Chondrocyte (in vitro differentiated cells): Measurements from ENCODE around the gene C3orf70. TPM values are rescaled to one million over a fixed set of nuclear protein-coding genes. Genes with fewer than 3 reads are reported as not detected.

Source experiments
- DNase-seq: peaks from one replicate; pipeline ENCODE4 v3.0.0; 2021; ENCODE audit warnings: mixed read lengths, low spot score
- H3K27ac Mint-ChIP-seq: one replicate; pipeline ENCODE4 v1.8.0; 2021; ENCODE audit warnings: mild to moderate bottlenecking, moderate library complexity, mixed read lengths; ENCODE audit not compliant: unreplicated experiment
- H3K27me3 Mint-ChIP-seq: 2 replicates; pipeline ENCODE4 v1.8.0; 2021; ENCODE audit warnings: low read depth, mixed read lengths
- H3K36me3 Mint-ChIP-seq: 2 replicates; pipeline ENCODE4 v1.8.0; 2021; ENCODE audit warnings: low read depth, mixed read lengths
- H3K4me1 Mint-ChIP-seq: 2 replicates; pipeline ENCODE4 v1.8.0; 2021; ENCODE audit warnings: low read depth, mild to moderate bottlenecking, mixed read lengths
- H3K4me3 Mint-ChIP-seq: one replicate; pipeline ENCODE4 v1.8.0; 2021; ENCODE audit warnings: mild to moderate bottlenecking, moderate library complexity, mixed read lengths; ENCODE audit not compliant: unreplicated experiment
- H3K9me3 Mint-ChIP-seq: 2 replicates; pipeline ENCODE4 v1.8.0; 2021; ENCODE audit warnings: low read depth, mixed read lengths
- total RNA-seq: library from RNA; stranded (reverse); gene quantifications from 3 replicates; pipeline ENCODE4 v1.2.1, GENCODE V29; 2021
- TF ChIP-seq, protein P1 (sequence below): fragments of 200-600 bp; sonication (generic); IDR thresholded peaks from 2 replicates; pipeline ENCODE4 v1.5.0; 2021; ENCODE audit warnings: antibody characterized with exemption, mild to moderate bottlenecking, moderate library complexity

Gene C3orf70
- total RNA-seq, 1 donor from 2014 or later: 27.7 TPM

DNA sequence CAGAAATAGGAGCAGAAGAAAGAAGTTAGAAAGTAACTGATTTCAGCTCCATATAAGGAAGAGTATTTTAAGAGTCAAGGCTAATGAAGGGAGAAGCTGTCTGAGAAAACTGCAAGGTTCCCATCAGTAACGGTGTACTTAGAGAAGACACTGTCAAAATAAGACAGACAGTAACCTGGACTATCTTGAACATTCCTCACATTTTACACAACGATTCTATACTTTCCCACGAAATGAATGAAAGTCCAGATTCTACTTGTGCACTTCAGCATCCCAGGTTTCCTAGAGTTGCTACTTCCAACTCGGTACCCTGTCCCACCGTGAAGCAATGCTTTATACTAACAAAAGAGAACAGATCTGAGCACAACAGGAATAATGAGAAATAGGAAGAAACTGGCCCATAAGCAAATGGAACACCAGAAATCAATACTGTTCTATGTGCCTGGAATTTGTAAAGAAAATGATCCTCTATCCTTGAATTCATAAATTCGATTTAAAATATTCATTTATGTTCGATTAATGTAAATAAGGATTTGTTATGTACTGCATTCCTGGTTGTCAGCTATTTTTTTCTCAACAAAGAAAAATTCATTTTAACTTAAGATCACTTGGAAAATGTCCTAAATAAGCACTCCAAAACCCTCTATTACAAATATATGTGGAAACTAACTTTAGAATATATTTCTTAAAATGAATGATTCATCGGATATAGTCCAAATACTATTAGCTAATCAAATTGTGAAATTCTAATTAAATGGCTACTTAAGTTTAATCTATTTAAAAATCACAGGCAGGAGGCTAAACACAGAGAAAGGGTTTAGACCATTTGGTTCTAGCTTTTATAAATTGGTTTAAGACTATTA lies 1.5 kb downstream of the C3orf70 start:
- peak overlapping the region; percentile 93 for H3K4me3 Mint-ChIP-seq
- no peaks in the 10 kb centered on the region for H3K27me3 Mint-ChIP-seq
- TF ChIP-seq, protein P1, sequence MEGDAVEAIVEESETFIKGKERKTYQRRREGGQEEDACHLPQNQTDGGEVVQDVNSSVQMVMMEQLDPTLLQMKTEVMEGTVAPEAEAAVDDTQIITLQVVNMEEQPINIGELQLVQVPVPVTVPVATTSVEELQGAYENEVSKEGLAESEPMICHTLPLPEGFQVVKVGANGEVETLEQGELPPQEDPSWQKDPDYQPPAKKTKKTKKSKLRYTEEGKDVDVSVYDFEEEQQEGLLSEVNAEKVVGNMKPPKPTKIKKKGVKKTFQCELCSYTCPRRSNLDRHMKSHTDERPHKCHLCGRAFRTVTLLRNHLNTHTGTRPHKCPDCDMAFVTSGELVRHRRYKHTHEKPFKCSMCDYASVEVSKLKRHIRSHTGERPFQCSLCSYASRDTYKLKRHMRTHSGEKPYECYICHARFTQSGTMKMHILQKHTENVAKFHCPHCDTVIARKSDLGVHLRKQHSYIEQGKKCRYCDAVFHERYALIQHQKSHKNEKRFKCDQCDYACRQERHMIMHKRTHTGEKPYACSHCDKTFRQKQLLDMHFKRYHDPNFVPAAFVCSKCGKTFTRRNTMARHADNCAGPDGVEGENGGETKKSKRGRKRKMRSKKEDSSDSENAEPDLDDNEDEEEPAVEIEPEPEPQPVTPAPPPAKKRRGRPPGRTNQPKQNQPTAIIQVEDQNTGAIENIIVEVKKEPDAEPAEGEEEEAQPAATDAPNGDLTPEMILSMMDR: no peak
- no peaks in the 10 kb centered on the region for H3K36me3 Mint-ChIP-seq
- peaks cover 22% of the 10 kb centered on the region for H3K4me1 Mint-ChIP-seq
- DNase-seq: no peak
- H3K9me3 Mint-ChIP-seq: no peaks in the 10 kb centered on the region
- H3K27ac Mint-ChIP-seq: peak overlapping the region; percentile 42

DNA sequence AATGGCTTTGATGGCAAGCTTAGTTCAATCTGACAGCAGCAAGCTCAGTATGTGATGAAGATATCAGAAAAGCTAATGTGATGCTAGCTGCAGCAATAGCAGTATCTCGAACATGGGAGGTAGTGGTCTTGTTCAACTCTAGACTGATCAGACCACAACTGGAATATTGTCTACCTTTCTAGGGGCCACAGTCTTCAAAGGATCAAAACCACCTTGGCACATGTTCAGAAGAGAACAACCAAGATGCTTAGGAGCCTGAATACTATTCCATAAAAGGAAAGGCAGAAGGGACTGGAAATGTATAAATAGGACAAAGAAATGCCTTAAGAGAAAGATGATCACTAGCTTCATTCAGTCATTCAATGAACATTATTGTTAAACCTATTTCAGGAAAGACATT lies 2.3 kb downstream of the C3orf70 start:
- TF ChIP-seq, protein P1: no peak
- peaks cover 25% of the 10 kb centered on the region for H3K4me1 Mint-ChIP-seq
- no peaks in the 10 kb centered on the region for H3K27me3 Mint-ChIP-seq
- no peaks in the 10 kb centered on the region for H3K36me3 Mint-ChIP-seq
- peak overlapping the region; percentile 93 for H3K4me3 Mint-ChIP-seq
- no peaks in the 10 kb centered on the region for H3K9me3 Mint-ChIP-seq
- peak overlapping the region; percentile 42 for H3K27ac Mint-ChIP-seq
- no peak for DNase-seq

DNA sequence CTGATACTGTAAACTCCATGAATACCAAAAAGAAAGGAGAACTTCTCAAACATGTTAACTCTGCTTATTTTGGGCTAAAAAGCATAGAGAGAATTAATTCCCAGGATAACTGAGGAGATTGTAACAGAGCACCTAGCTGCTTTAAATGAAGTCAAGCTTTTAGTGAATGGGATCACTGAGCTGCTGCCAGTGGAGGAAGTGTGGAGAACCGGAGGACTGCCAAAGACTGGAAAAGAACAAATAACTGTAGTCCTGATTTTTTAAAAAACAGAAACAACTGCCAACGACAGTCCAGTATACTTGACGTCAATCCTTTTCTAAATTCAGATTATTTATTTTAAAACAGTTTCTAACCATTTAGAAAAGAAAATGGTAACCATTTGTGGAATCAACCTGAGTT lies 3.3 kb downstream of the C3orf70 start:
- Mint-ChIP-seq H3K27me3 (no peaks in the 10 kb centered on the region), H3K36me3 (no peaks in the 10 kb centered on the region), H3K27ac (peak overlapping the region; percentile 11), H3K9me3 (no peaks in the 10 kb centered on the region), H3K4me3 (peak overlapping the region; percentile 23), H3K4me1 (peaks cover 31% of the 10 kb centered on the region)
- TF ChIP-seq, protein P1: no peak
- no peak for DNase-seq

DNA sequence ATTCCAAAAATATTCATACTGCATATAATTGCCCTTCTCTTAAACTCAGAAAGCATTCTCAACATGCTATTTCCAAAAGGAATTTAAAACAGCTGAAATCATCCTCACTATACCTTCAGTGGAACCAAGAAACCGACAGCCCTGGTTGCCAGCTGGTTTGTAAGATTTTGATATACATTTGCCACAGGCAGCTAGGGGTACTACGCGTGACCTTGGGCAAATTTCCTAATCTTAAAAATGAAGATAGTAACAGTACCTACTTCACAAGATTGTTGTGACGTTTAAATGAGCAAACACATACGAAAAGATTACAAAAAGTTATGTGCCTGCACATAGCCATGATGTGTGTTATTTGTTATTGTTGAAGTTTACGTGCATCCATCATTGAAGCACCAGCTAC lies 7.3 kb downstream of the C3orf70 start:
- TF ChIP-seq, protein P1: no peak
- Mint-ChIP-seq H3K27me3 (no peaks in the 10 kb centered on the region), H3K36me3 (no peaks in the 10 kb centered on the region), H3K27ac (no peak overlapping the region), H3K9me3 (no peaks in the 10 kb centered on the region), H3K4me1 (peaks cover 33% of the 10 kb centered on the region), H3K4me3 (no peak overlapping the region)
- DNase-seq: no peak

DNA sequence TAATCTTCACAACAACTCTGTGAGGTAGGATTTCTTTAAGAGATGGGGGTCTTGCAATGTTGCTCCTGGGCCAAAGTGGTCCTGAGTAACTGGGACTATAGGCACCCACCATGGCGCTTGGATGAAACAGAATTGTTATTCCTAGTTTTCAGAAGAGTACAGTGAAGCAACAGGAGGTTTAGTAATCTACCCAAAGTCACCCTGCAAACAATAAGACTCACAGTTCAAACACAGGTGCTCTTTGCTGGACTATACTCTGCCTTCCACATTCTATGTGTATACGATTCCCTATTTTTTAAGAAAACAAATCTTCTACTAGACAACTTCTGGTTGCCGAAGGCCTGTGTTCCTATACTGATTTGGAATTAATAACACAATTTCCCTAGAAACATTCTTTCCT lies 8.1 kb downstream of the C3orf70 start:
- H3K27me3 Mint-ChIP-seq: no peaks in the 10 kb centered on the region
- no peak for DNase-seq
- H3K36me3 Mint-ChIP-seq: no peaks in the 10 kb centered on the region
- H3K27ac Mint-ChIP-seq: no peak overlapping the region
- H3K4me1 Mint-ChIP-seq: peaks cover 25% of the 10 kb centered on the region
- H3K9me3 Mint-ChIP-seq: no peaks in the 10 kb centered on the region
- no peak overlapping the region for H3K4me3 Mint-ChIP-seq
- TF ChIP-seq, protein P1: no peak
